ENCODE data around the gene ITGB6.
"Not testable (repeated sequence)": the region's sequence is repeated elsewhere in the genome, so short reads cannot be mapped to it uniquely, and the experiment has no call there.

Gene ITGB6

DNA sequence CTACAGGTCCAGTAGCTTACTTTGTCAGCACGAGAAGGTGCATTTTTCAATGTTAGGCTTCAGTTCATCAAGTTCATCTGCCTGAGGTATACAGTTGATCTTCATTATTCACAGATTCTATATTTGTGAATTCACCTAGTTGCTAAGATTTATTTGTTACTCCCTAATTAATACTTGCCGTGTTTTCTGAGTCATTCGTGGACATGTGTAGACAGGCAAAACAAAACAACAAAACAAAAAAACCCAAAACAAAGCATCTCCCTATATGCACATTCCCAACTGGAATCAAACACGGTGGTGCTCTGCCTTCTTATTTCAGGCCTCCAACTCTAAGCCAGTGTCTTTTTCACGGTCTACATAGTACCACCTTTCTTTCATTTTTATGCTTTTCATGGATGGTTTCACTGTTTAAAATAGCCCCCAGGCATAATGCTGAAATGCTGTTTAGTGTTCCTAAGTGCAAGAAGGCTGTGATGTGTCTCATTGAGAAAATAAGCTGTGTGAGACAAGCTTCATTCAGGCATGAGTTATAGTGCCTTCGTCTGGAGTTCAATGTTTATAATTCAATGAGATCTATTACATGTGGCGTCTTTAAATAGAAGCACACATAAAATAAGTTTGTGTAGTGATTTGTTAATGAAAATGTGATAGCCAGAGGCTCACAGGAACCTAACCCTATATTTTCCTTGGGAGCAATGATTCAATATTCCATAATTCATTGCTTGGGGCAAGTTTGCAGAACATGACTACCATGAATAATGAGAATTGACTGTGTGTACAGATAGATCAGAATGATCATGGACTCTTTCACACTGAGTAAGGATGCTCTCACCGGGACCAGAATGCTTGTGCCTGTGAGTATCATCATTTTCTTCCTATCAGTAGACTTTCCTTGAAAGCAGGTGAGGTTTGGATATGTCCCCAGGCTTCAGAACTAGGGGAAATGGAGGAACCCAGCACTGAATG, 24.6 kb downstream of the ITGB6 start:
- no peak for DNase-seq

GRCh38 chr2:160174322-160174721, 25.8 kb downstream of the ITGB6 start:
- no peak for DNase-seq

GRCh38 chr2:160169988-160170387, 30.1 kb downstream of the ITGB6 start:
- DNase-seq: no peak

DNA sequence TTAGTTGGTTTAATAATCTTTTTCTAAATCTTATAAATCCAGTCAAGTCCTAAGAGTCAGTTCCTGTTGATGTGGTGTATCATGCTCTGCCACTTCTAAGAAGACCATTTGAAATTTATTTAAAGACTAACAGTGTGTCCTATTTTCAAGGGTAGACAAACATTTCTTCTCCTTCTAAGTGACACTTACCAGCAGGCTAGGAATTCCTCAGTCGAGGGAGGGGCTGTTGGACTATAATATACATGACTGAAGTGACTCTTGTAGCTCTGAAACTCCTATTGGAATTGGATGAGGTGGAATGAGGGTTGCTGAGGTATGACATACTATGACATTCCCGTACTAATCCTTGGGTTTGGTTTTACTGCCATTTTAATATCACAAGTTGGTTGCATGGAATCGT, 30.6 kb downstream of the ITGB6 start:
- no peak for DNase-seq

- no peak for DNase-seq
These were observed 31.2 kb downstream of the ITGB6 start for GRCh38 chr2:160168878-160169277.

- DNase-seq: no peak
These were observed 32.9 kb downstream of the ITGB6 start for GRCh38 chr2:160167089-160167740.

DNA sequence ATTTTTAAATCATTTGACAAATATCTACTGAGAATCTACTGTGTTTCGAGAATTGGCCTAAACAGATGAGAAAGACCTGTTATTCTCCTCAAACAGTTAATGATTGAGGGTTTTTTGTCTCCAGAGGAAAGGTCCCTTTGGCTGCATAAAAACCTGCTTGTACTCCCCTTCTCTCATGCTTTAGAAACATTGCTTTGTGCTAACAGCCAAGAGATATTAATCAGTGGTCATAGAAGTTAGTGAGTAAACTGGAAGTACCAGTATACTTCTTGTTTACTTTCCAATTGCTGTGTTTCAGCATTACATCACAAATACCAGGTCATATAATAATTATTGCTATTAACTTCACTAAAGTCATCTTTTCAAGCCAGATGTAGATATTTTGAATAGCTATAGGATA, 34.1 kb downstream of the ITGB6 start:
- no peak for DNase-seq

- no peak for DNase-seq
These were observed 35.0 kb downstream of the ITGB6 start for GRCh38 chr2:160165081-160165480.

- no peak for DNase-seq
These were observed 41.9 kb downstream of the ITGB6 start for GRCh38 chr2:160157861-160158829.

DNA sequence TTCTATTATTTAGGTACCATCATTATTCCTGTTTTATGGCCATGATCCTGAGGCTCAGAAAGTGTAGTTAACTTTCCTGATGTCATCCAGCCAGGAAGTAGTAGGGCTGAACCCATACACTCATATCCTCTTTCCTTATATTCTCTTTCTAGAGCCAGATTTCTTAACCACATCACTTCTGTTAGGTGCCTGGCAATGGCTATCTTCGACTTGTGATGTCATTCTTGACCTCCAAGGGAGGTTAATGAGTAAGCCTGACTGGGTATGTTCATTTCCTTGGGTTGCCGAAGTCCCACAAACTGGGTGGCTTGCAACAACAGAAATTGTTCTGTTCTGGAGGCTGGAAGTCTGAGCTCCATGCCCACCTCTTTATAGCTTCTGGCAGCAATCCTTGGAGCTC, 43.4 kb downstream of the ITGB6 start:
- DNase-seq: no peak

DNA sequence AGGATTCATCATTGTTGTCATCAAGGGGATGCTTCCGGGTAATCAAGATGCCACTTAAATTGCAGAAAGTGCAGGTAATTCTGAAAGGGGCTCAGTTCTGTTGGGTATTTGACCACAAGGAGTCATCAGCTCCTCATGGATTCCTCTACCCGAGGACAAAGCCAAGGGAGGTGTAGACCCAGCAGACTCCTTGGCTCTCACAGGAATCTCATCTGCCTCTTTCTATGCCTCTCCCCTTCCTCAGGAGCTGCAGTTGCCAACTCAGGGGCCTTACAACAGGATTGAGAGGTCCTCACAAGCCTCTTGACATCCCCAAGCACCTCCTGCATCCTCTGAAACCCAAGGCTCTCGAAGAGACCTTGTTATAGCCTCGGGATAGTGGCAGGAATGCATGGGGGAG, 44.0 kb downstream of the ITGB6 start:
- no peak for DNase-seq

DNA sequence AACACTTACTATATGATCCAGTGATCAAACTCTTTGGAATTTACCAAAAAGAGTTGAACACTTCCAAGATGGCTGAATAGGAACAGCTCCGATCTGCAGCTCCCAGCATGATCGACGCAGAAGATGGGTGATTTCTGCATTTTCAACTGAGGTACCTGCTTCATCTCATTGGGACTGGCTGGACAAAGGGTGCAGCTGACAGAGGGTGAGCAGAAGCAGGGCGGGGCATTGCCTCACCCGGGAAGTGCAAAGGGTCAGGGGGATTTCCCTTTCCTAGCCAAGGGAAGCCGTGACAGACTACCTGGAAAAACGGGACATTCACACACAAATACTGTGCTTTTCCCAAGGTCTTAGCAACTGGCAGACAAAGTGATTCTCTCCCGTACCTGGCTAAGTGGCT, 51.7 kb downstream of the ITGB6 start:
- not testable (repeated sequence) for DNase-seq

DNA sequence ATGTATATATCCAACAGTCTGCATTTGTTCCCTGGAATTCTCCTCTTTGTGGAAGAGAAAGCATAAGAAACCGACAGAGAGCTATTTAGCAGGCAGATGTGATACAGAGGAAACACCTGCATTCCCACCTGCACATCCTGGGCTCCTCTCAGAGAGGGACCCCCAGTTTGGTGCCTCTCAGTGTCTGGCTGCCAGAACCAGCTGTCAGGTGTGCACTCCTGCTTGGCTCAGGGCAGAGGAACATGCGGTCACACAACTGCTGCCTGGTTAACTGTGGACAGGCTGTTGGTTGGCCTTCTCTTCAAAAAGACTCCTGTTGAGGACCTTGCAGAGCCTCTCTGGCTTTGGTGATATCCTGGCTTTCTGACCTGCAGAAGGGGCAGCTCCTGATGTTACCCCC, 54.6 kb downstream of the ITGB6 start:
- no peak for DNase-seq

- DNase-seq: no peak
These were observed 55.6 kb downstream of the ITGB6 start for GRCh38 chr2:160144280-160144990.

DNA sequence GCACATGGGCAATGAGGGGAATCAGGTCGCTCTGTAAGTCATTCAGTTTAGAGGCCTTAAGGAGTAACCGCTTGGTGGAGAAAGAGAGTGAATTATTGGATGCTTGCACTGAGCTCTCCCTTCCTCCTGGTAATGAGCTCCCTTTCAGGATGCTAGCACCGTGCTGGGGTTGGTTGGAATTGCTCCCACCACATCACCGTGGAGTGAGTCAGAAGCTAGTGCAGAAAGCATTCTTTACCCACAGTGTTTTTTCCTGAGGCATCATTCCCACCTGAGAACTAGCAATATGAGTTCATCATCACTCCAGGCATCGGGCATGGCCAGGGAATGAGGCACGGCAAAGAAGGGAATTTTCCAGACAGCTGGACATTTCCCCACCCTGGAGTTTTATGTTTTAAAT, 57.6 kb downstream of the ITGB6 start:
- no peak for DNase-seq

GRCh38 chr2:160141912-160142311, 58.2 kb downstream of the ITGB6 start:
- DNase-seq: no peak

- no peak for DNase-seq
These were observed 58.7 kb downstream of the ITGB6 start for GRCh38 chr2:160141419-160141818.

DNA sequence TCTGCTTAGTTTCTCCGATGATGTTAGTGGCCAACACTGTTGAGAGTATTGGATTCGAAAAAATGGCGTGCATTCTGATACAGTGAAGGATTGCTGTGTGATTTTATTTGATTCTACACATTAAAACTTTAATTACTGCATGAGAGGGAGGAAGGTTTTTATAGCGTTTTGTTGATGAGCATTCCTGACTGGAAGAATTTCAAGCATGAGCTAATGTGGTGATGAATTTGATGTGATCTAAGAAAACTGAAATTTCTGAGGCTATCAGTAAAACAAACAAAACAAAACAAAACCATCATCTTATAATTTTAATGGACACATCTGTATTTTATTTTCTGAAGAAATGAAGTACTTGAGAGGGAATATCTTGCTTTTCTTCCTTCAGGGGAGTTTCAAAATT, 59.6 kb downstream of the ITGB6 start:
- DNase-seq: no peak

- DNase-seq: no peak
These were observed 60.1 kb downstream of the ITGB6 start for GRCh38 chr2:160139991-160140390.

DNA sequence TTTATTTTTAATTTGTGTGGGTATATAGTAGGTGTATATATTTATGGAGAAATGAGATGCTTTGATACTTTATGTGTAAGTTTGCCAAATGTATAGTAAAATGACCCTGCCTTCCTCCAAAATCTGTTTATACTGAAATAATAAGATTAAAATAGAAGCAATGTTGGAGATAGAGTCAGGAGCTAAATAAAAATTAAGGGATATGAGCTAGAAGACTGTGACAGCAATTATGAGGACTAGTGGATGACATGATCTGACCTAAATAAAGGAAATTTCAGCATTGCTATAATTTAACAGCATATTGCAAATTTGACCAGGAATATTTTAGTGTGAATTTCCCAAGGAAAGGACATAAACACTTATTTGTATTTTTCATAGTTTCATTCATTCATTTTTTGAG, 60.7 kb downstream of the ITGB6 start:
- DNase-seq: no peak

DNA sequence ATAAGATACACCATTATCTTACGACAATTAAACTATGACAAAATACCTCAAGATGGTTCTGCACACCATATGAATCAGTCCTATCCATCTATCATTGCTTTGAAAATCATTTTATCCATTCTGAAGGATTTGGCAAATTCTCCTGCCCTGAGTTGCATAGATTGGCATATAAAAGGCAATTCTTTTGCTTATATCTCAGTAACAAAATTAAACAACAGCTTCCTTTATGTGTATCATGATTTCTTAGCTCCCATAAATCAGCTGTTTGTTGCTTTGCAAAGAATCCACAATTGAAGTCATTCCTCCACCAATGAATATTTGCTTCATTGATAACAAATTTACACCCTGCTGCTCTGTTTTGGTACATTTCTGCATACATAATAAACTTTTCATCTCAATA, 61.7 kb downstream of the ITGB6 start:
- DNase-seq: no peak

DNA sequence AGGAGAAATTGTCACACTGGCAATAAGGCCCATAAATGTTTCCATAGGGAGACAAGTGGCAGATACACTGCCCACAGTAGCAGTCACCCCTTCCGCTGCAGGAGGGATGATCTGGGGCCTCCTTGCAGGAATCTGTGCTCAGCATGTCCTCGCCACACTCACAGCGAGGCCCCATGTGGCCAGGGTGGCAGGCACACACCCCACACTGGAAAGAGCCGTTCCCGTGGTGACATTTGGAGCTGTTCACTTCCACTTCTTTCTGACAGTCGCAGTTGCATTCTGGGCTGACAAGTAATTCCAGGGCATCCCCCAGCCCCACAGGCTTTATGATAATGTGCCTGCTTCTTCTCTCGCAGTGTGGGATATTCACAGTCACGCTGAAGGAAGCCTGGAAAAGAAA, 62.6 kb downstream of the ITGB6 start:
- no peak for DNase-seq

DNA sequence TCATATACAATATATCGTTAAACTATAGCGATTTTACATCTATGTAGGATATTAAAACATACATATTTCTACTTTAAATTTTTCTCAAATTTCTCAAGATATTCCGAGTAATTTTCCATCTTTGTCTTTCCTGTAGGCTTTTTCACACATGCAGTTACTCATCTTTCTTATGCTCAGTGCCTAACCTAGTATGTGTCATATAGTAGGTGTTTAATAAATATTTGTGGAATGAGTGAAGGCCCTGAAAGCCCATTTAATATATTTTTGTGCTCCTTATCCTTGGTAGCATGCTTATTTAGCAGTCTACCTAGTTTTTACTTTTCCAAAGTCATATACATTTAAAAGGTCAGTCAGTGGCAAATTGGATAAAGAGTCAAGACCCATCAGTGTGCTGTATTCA, 67.3 kb downstream of the ITGB6 start:
- no peak for DNase-seq
